Measurements from ENCODE around the gene MED28.

GRCh38 chr4:17636696-17637622, 22.5 kb downstream of the MED28 start:
- TF ChIP-seq CTCF (conservative IDR thresholded peaks at IDR 0.05 in 1 of 2, IDR thresholded peaks at IDR 0.05 in 1 of 2; ENCODE audit: extremely low read depth in 1 of 2, insufficient read depth in 1 of 2, low read depth in 1 of 2, low read length in 2 of 2) (peak; percentile 74 to 89), EZH2 (IDR thresholded peaks at IDR 0.05; ENCODE audit: borderline replicate concordance, low read length) (no peak)
